Gastroesophageal sphincter (tissue), 4 donors: Measurements from ENCODE around the gene OR1J1. TPM values are rescaled to one million over a fixed set of nuclear protein-coding genes. Genes with fewer than 3 reads are reported as not detected.

ENCODE experiments used
- ATAC-seq: fragments of 150-250 bp; one replicate; pipeline ENCODE4 v1.9.1; 2016; ENCODE audit warnings: mild to moderate bottlenecking, moderate library complexity
- H3K27ac ChIP-seq, 4 donors: fragments of 200-600 bp; sonication (generic) in 3 of 4; 1 replicate in 3 of 4; 2 replicates in 1 of 4; pipeline ENCODE4 v1.5.1; 2016 to 2019
- H3K27me3 ChIP-seq: fragments of 200-600 bp; sonication (generic); one replicate; pipeline ENCODE4 v1.5.1; 2019
- H3K36me3 ChIP-seq, 2 donors: fragments of 200-600 bp; sonication (generic); one replicate each; pipeline ENCODE4 v1.5.1; 2019; ENCODE audit warnings: control low read depth in 1 of 2
- H3K4me1 ChIP-seq, 3 donors: fragments of 200-600 bp; sonication (generic); 1 replicate in 2 of 3; 2 replicates in 1 of 3; pipeline ENCODE4 v1.5.1; 2016 to 2019; ENCODE audit warnings: control low read depth in 2 of 3
- H3K4me3 ChIP-seq, 2 donors: fragments of 200-600 bp; sonication (generic); one replicate each; pipeline ENCODE4 v1.5.1; 2019; ENCODE audit warnings: mild to moderate bottlenecking in 1 of 2, moderate library complexity in 1 of 2
- H3K9me3 ChIP-seq, 3 donors: fragments of 200-600 bp; sonication (generic); one replicate each; pipeline ENCODE4 v1.5.1; 2017 to 2019; ENCODE audit warnings: control low read depth in 2 of 3
- EP300 ChIP-seq: sonication (generic); formaldehyde crosslinking; IDR thresholded peaks from one replicate; pipeline ENCODE4 v1.6.1; 2017; ENCODE audit warnings: antibody characterized with exemption, mild to moderate bottlenecking
- POLR2A ChIP-seq, 2 donors: fragments of 450-650 bp; IDR thresholded peaks; one replicate each; pipeline ENCODE4 v1.6.1; 2017; ENCODE audit warnings: antibody characterized with exemption in 2 of 2, mild to moderate bottlenecking in 2 of 2, moderate library complexity in 1 of 2
- POLR2AphosphoS5 ChIP-seq: sonication (generic); formaldehyde crosslinking; IDR thresholded peaks from one replicate; pipeline ENCODE4 v1.6.1; 2017; ENCODE audit warnings: antibody characterized with exemption
- WGBS, 2 donors: methylation state at CpG; one replicate each; pipeline ENCODE4 v1.1.5; 2018; ENCODE audit warnings: low coverage in 1 of 2; 5-methylcytosine and 5-hydroxymethylcytosine counted together
- total RNA-seq, 4 donors: library from RNA; depleted of rRNA; stranded (reverse); fragments of >200 nt; gene quantifications; one replicate each; pipeline ENCODE4 v1.1.0, GENCODE V29; 2016
- TF ChIP-seq, protein P1 (sequence below), 4 experiments: fragments of 200-600 bp in 2 of 4; fragments of 450-650 bp in 2 of 4; sonication (generic) in 1 of 4; IDR thresholded peaks; one replicate each; pipeline ENCODE4 v1.5.1; 2017 to 2019; ENCODE audit warnings: antibody characterized with exemption in 4 of 4, mild to moderate bottlenecking in 2 of 4, moderate library complexity in 2 of 4

OR1J1 gene
- total RNA-seq, 4 donors from 2014 or later, result not detected

DNA sequence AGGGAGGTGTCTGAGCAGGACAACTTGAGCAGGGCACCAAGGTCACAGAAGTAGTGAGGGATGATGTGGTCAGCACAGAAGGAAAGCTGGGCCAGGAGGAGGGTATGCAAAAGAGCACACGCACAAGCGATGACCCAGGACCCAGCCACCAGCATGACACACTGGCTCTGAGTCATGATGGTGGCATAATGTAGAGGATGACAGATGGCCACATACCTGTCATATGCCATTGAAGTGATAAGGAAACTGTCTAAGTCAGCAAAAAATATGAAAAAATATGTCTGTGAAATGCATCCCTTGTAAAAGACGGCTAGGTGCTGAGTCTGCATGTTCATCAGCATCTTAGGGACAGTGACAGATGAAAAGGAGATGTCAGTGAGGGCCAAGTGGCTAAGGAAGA lies 380 bp downstream of the OR1J1 start:
- Histone ChIP-seq H3K27me3 (peaks cover 3% of the 10 kb centered on the region), H3K4me3 (no peak overlapping the region), H3K9me3 (no peaks in the 10 kb centered on the region), H3K36me3 (no peaks in the 10 kb centered on the region), H3K4me1 (no peaks in the 10 kb centered on the region), H3K27ac (no peak overlapping the region)
- ATAC-seq, result no peak
- TF ChIP-seq, protein P1, sequence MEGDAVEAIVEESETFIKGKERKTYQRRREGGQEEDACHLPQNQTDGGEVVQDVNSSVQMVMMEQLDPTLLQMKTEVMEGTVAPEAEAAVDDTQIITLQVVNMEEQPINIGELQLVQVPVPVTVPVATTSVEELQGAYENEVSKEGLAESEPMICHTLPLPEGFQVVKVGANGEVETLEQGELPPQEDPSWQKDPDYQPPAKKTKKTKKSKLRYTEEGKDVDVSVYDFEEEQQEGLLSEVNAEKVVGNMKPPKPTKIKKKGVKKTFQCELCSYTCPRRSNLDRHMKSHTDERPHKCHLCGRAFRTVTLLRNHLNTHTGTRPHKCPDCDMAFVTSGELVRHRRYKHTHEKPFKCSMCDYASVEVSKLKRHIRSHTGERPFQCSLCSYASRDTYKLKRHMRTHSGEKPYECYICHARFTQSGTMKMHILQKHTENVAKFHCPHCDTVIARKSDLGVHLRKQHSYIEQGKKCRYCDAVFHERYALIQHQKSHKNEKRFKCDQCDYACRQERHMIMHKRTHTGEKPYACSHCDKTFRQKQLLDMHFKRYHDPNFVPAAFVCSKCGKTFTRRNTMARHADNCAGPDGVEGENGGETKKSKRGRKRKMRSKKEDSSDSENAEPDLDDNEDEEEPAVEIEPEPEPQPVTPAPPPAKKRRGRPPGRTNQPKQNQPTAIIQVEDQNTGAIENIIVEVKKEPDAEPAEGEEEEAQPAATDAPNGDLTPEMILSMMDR (IDR thresholded peaks at IDR 0.05), result no peak
- no peak for TF ChIP-seq POLR2A (IDR thresholded peaks at IDR 0.05)
- TF ChIP-seq EP300, result no peak
- no peak for TF ChIP-seq POLR2AphosphoS5
- WGBS, 2 donors, result 72 to 77% methylated on average over 3 of the region's 3 CpGs

DNA sequence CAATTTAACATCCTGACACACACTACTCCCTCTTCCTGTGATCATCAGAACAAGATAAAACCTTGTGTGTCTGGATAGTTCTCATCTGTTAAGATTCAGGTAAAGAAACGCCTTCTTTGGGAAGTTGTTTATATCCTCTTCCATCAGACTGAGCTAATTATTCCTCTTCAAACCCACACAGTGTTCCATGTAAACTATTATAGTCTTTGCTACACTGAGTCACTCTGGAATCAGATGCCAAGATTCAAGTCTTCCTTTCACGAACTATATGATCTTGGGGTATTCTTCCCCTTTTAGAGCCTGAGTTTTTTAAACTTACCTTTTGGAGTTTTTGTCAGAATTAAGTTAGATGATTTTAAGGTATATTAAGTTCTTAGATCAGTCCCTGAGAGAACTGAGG lies 2.0 kb downstream of the OR1J1 start:
- peaks cover 3% of the 10 kb centered on the region for H3K27me3 ChIP-seq
- no peaks in the 10 kb centered on the region for H3K4me1 ChIP-seq
- TF ChIP-seq, protein P1 (IDR thresholded peaks at IDR 0.05), result no peak
- no peak for TF ChIP-seq EP300
- no peak for TF ChIP-seq POLR2A (IDR thresholded peaks at IDR 0.05)
- no peak for ATAC-seq
- no peak overlapping the region for H3K27ac ChIP-seq
- H3K4me3 ChIP-seq, result no peak overlapping the region
- no peaks in the 10 kb centered on the region for H3K36me3 ChIP-seq
- no peaks in the 10 kb centered on the region for H3K9me3 ChIP-seq
- WGBS, 2 donors, result 13 to 26% methylated on average over 2 of the region's 2 CpGs

DNA sequence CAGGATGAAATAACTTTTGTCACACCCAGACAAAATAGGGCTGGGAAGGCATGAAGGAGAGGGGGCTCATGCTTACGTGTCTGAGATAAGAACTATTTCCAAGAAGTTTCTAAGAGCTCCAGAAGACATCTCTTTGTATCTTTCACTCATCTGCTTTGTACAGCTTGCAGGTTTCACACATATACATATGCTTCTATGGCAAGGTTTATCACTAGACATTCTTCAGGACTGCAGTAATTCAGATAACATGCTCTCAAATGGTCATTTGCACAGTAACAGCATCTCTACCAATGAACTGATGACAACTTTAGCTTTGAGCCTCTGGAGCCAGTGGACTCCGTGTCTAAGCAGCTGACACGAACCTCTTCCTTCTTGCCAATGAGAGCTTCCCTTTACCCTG lies 3.2 kb downstream of the OR1J1 start:
- H3K9me3 ChIP-seq, result no peaks in the 10 kb centered on the region
- no peaks in the 10 kb centered on the region for H3K4me1 ChIP-seq
- no peak overlapping the region for H3K27ac ChIP-seq
- H3K36me3 ChIP-seq, result no peaks in the 10 kb centered on the region
- TF ChIP-seq EP300 (no peak), POLR2AphosphoS5 (no peak), POLR2A (IDR thresholded peaks at IDR 0.05) (no peak)
- TF ChIP-seq, protein P1 (IDR thresholded peaks at IDR 0.05), result no peak
- no peak overlapping the region for H3K4me3 ChIP-seq
- WGBS, 2 donors, result 37 to 79% methylated on average over 3 of the region's 3 CpGs
- no peak for ATAC-seq
- H3K27me3 ChIP-seq, result peaks cover 13% of the 10 kb centered on the region

DNA sequence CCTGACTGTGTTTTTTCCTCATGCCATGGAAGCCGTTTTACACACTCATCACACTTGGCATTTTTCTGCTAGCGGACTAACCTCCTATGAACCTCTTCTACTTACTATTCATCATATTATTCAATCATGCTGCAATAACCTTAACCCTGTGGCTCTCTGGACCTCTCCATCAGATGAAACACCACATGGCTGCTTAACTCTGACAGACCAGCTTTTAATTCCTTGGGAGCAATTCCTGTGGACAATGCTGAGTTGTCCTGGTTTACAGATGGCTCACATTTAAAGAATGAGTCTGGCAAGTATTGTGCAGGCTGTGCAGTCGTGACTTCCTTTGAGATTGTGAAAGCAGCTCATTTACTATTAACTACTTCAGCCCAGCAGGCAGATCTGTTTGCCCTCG lies 9.0 kb downstream of the OR1J1 start:
- TF ChIP-seq POLR2AphosphoS5, result no peak
- TF ChIP-seq, protein P1 (IDR thresholded peaks at IDR 0.05), result no peak
- H3K9me3 ChIP-seq, result no peaks in the 10 kb centered on the region
- 39 to 41% methylated on average over 2 of the region's 4 CpGs for WGBS, 2 donors

DNA sequence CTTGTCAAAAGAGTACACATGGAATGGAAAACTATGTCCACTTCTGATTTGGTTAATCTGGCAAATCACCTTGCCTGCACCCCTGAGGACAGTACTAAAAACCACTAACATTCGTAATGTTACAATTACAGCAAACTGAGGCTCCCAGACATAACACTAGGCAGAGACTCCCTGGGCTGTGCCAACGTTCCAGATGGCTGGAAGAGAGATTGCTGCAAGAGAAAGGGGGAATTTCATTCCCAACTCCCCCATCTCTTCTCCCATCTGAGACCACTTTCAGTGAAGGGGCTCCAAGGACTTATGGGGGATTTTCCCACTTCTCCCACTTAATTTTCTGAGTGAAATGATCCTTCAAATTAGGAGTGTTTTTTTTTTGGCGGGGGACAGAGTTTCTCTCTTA lies 11.3 kb downstream of the OR1J1 start:
- TF ChIP-seq POLR2AphosphoS5 (no peak), POLR2A (IDR thresholded peaks at IDR 0.05) (no peak), EP300 (no peak)
- TF ChIP-seq, protein P1 (IDR thresholded peaks at IDR 0.05), result no peak
- WGBS, 2 donors, result 63 to 73% methylated on average over 2 to 3 of the region's 3 CpGs
- no peaks in the 10 kb centered on the region for H3K36me3 ChIP-seq
- no peak overlapping the region for H3K4me3 ChIP-seq
- H3K4me1 ChIP-seq, result peaks cover 0 to 18% (median 8%) of the 10 kb centered on the region in 3 donors
- no peak for ATAC-seq
- H3K27ac ChIP-seq, result no peak overlapping the region
- no peaks in the 10 kb centered on the region for H3K9me3 ChIP-seq
- peaks cover 10% of the 10 kb centered on the region for H3K27me3 ChIP-seq

More for the DNA sequence above, 9.0 kb downstream of the OR1J1 start:
- Histone ChIP-seq H3K27me3 (peaks cover 10% of the 10 kb centered on the region), H3K4me3 (no peak overlapping the region), H3K27ac (no peak overlapping the region), H3K4me1 (peaks cover 0 to 18% (median 8%) of the 10 kb centered on the region in 3 donors), H3K36me3 (no peaks in the 10 kb centered on the region)
- ATAC-seq, result no peak
